Caco-2 (cell line): ENCODE data around the gene PLEKHG4. TPM values are rescaled to one million over a fixed set of nuclear protein-coding genes. Genes with fewer than 3 reads are reported as not detected.
A peak's percentile ranks its signal among the peaks of the same experiment; 100 is the strongest.

ENCODE experiments used
- BruUV-seq: library from RNA; stranded (reverse); fragments of 400-500 nt; replicated peaks from 2 replicates; lab custom pipeline; 2021; lab: Mats Ljungman, UMichigan
- CTCF ChIA-PET: fragments of 300-600 bp; sonication (Branson Sonifier 250); formaldehyde crosslinking; loops from one replicate; lab custom pipeline; 2022; ENCODE audit warnings: antibody characterized with exemption; lab: Charles Lee
- POLR2A ChIA-PET: fragments of 300-600 bp; sonication (Branson Sonifier 250); formaldehyde crosslinking; loops from one replicate; lab custom pipeline; 2022; ENCODE audit warnings: antibody characterized with exemption; lab: Charles Lee
- DNase-seq, 2 experiments: peaks; one replicate each; pipeline versions ENCODE4 v3.0.0 to v3.0.0-alpha.2; 2020 to 2022
- H3K27me3 ChIP-seq: replicated peaks from 2 replicates; pipeline ENCODE4 v1.6.0; 2011; ENCODE audit warnings: low read length; ENCODE audit not compliant: control insufficient read depth, insufficient read depth
- H3K36me3 ChIP-seq: 2 replicates; pipeline ENCODE4 v1.5.1; 2011; ENCODE audit warnings: low read length; ENCODE audit not compliant: control insufficient read depth, insufficient read depth
- H3K4me1 ChIP-seq: fragments of 250-450 bp; sonication (Bioruptor Pico); 2 replicates; pipeline ENCODE4 v1.5.1; 2020; ENCODE audit warnings: mild to moderate bottlenecking
- H3K4me3 ChIP-seq: 2 replicates; pipeline ENCODE4 v1.5.1; 2011; ENCODE audit warnings: low read depth, mild to moderate bottlenecking, control low read depth, low read length
- H3K9me3 ChIP-seq: fragments of 250-450 bp; sonication (Bioruptor Pico); 2 replicates; pipeline ENCODE4 v1.5.1; 2020; ENCODE audit warnings: mild to moderate bottlenecking, moderate library complexity
- H3K27ac Mint-ChIP-seq: one replicate; pipeline ENCODE4 v1.8.0; 2022; ENCODE audit warnings: mixed read lengths; ENCODE audit not compliant: unreplicated experiment
- H3K27me3 Mint-ChIP-seq: one replicate; pipeline ENCODE4 v1.8.0; 2022; ENCODE audit warnings: mixed read lengths; ENCODE audit not compliant: insufficient read depth, unreplicated experiment
- H3K36me3 Mint-ChIP-seq: one replicate; pipeline ENCODE4 v1.8.0; 2022; ENCODE audit warnings: mild to moderate bottlenecking, mixed read lengths; ENCODE audit not compliant: insufficient read depth, unreplicated experiment
- H3K4me1 Mint-ChIP-seq: one replicate; pipeline ENCODE4 v1.8.0; 2022; ENCODE audit warnings: low read depth, mixed read lengths; ENCODE audit not compliant: unreplicated experiment
- H3K4me3 Mint-ChIP-seq: one replicate; pipeline ENCODE4 v1.8.0; 2022; ENCODE audit warnings: mild to moderate bottlenecking, moderate library complexity, mixed read lengths; ENCODE audit not compliant: unreplicated experiment
- H3K9me3 Mint-ChIP-seq: one replicate; pipeline ENCODE4 v1.8.0; 2022; ENCODE audit warnings: mixed read lengths; ENCODE audit not compliant: unreplicated experiment
- intact Hi-C: fragments of 100-400 bp; cut with micrococcal nuclease; formaldehyde crosslinking; loops from one replicate; pipeline ENCODE4 v1.10.0; 2022; ENCODE audit not compliant: unreplicated experiment
- total RNA-seq: library from RNA; stranded (reverse); gene quantifications from 2 replicates; pipeline ENCODE4 v1.2.3, GENCODE V29; 2022
- TF ChIP-seq, protein P1 (sequence below), 2 experiments: fragments of 200-600 bp in 1 of 2; IDR thresholded peaks; 1 replicate in 1 of 2; 2 replicates in 1 of 2; pipeline versions ENCODE4 v1.5.1 to v1.8.0; 2011 to 2022; ENCODE audit warnings: antibody characterized with exemption in 1 of 2, control low read depth in 1 of 2, inconsistent platforms in 1 of 2, low read depth in 1 of 2, low read length in 1 of 2, mild to moderate bottlenecking in 1 of 2, moderate library complexity in 1 of 2; ENCODE audit not compliant: insufficient read depth in 1 of 2, severe bottlenecking in 1 of 2, unreplicated experiment in 1 of 2

The PLEKHG4 gene
- total RNA-seq, 1 experiment from 2014 or later = 91.0 TPM

DNA sequence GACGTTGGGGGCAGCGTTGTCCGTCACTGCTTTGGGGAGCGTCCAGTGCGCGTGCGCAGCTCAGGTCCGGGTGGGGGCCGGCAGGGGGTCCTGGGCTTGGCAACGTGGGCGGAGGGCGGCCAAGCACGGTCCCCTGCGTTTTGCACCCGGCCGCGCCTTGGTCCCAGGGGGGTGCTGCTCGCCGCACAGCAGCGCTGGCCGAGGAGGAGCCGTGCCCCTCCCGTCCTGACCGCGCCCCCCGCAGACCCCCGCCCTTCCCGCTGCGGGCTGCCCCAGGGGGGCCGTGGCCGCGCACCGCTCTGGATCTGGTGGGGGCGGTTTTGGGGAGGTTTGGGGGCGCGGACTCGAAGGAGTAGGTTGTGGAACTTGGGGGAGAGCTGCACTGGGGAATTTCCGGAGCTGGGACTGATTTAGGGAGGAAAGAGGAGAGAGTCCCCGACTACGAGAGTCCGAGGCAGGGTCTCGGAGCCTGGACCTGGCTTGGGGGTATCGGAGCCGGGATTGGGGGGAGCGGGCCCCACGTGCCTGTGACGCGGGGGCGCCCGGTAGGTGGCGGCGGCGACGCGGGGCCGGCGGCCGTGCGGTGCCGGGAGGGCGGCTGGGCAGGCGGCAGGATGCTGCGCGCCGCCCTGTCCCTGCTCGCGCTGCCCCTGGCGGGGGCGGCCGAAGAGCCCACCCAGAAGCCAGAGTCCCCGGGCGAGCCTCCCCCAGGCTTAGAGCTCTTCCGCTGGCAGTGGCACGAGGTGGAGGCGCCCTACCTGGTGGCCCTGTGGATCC, 30.7 kb upstream of the PLEKHG4 start, which contains the start of gene SLC9A5:
Gene SLC9A5 (plus strand): TSS at position 579 of the 777 bp plus-strand sequence. CDS start 36 bp downstream, at position 615.
- intact Hi-C loops = no loop called here
- peaks cover 24% of the 10 kb centered on the region for H3K4me1 ChIP-seq

DNA sequence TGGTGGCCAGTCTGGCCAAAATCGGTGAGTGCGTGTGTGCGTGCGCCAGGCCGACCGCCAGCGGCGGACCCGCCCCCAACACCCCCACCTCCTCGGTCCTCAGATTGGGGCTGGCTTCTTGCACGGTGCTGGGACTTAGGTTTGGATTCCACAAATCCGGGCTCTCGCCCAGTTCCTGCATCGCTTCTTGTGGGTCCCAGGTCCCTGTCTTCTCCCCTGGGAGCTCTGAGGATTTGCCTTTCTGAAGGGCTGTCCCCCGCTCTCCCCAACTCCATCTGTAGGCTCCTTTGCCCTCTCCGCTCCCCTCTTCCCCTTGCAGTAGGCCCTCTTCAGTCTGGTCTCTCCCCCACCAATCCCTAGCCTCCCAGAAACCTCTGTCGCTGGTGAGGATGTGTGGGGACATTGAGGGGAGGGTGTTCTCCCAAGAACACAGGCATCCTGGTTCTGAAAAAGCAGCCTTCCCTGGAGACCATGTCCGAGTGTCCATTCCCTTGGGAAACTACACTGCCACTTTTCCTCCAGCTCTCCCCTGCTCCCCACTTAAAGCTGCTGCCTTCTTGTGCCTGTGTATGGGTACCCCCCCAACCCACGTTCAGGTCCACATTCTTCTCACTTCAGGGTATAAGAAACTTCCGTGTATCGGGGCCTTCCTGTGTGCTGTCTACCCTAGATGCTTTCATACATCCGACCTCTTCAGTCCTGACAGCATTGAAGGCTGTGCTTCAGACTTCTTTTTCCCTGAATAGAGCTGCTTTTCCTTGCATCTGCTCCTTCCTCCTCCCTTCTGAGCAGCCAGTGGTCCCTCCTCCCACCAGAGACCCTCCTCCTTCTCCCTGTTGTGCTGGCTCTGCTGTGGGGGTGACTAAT, 29.9 kb upstream of the PLEKHG4 start:
- ChIA-PET CTCF (interaction anchor here (2.5 kb wide), 1 partner anchor 11 kb away, joined by 9 read pairs; no protein-coding TSS in a partner anchor), POLR2A (interaction anchor here (0.5 to 0.6 kb wide), 2 partner anchors 69 to 115 kb away, joined by 3 to 8 read pairs; no protein-coding TSS in a partner anchor)
- TF ChIP-seq, protein P1, sequence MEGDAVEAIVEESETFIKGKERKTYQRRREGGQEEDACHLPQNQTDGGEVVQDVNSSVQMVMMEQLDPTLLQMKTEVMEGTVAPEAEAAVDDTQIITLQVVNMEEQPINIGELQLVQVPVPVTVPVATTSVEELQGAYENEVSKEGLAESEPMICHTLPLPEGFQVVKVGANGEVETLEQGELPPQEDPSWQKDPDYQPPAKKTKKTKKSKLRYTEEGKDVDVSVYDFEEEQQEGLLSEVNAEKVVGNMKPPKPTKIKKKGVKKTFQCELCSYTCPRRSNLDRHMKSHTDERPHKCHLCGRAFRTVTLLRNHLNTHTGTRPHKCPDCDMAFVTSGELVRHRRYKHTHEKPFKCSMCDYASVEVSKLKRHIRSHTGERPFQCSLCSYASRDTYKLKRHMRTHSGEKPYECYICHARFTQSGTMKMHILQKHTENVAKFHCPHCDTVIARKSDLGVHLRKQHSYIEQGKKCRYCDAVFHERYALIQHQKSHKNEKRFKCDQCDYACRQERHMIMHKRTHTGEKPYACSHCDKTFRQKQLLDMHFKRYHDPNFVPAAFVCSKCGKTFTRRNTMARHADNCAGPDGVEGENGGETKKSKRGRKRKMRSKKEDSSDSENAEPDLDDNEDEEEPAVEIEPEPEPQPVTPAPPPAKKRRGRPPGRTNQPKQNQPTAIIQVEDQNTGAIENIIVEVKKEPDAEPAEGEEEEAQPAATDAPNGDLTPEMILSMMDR (IDR thresholded peaks at IDR 0.05; ENCODE audit: insufficient read depth in 1 of 2, low read depth in 1 of 2, low read length in 1 of 2, severe bottlenecking in 1 of 2, unreplicated experiment in 1 of 2) = no peak
- Histone ChIP-seq H3K27me3 (peaks cover 6% of the 10 kb centered on the region), H3K4me3 (peak overlapping the region; percentile 72), H3K9me3 (no peaks in the 10 kb centered on the region), H3K4me1 (peaks cover 16% of the 10 kb centered on the region), H3K36me3 (no peaks in the 10 kb centered on the region)
- Mint-ChIP-seq H3K4me3 (peak overlapping the region; percentile 95), H3K27ac (no peak overlapping the region), H3K9me3 (no peaks in the 10 kb centered on the region), H3K36me3 (peaks cover 34% of the 10 kb centered on the region), H3K4me1 (peaks cover 29% of the 10 kb centered on the region), H3K27me3 (peaks cover 18% of the 10 kb centered on the region)
- no TSS peak for BruUV-seq
- intact Hi-C loops = no loop called here
- DNase-seq = peak in 1 of 2 experiments; percentile 39

More for the DNA sequence above, 30.7 kb upstream of the PLEKHG4 start, which contains the start of gene SLC9A5:
- H3K4me3 Mint-ChIP-seq = peak within 1 kb of the TSS; percentile 95
- DNase-seq = peak in 1 of 2 experiments; percentile 55
- Histone ChIP-seq H3K9me3 (no peaks in the 10 kb centered on the region), H3K27me3 (peaks cover 6% of the 10 kb centered on the region), H3K36me3 (no peaks in the 10 kb centered on the region), H3K4me3 (peak within 1 kb of the TSS; percentile 72)
- H3K36me3 Mint-ChIP-seq = peaks cover 36% of the 10 kb centered on the region
- POLR2A ChIA-PET = interaction anchor here (0.5 to 0.6 kb wide), 2 partner anchors 70 to 116 kb away, joined by 3 to 8 read pairs; no protein-coding TSS in a partner anchor
- CTCF ChIA-PET = interaction anchor here (0.6 to 4.2 kb wide), 6 partner anchors 12 to 295 kb away, joined by 4 to 31 read pairs (median 8); partner anchors contain the start of genes ELMO3 and TMEM208
- peaks cover 36% of the 10 kb centered on the region for H3K4me1 Mint-ChIP-seq
- H3K9me3 Mint-ChIP-seq = no peaks in the 10 kb centered on the region
- peaks cover 18% of the 10 kb centered on the region for H3K27me3 Mint-ChIP-seq
- peak within 1 kb of the TSS; percentile 87 for H3K27ac Mint-ChIP-seq
- BruUV-seq = no TSS peak
- TF ChIP-seq, protein P1 (IDR thresholded peaks at IDR 0.05; ENCODE audit: insufficient read depth in 1 of 2, low read depth in 1 of 2, low read length in 1 of 2, severe bottlenecking in 1 of 2, unreplicated experiment in 1 of 2) = peak; percentile 14 to 42

DNA sequence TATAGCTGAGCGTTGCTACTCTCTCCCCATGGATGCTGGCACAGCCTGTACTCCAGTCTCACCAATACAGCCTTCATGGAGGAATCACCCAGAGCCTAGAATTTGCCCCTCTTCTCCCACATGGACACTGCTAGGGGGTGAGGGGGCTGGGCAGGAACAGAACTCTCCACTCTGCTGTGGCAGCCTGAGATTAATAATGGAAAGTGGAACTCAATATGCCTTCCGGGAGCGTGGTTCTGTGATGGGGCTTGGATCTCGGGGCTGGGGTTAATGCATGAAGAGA, 29.3 kb upstream of the PLEKHG4 start:
- Histone ChIP-seq H3K36me3 (no peaks in the 10 kb centered on the region), H3K4me1 (peaks cover 10% of the 10 kb centered on the region), H3K27me3 (peaks cover 6% of the 10 kb centered on the region), H3K9me3 (no peaks in the 10 kb centered on the region), H3K4me3 (no peak overlapping the region)
- no peaks in the 10 kb centered on the region for H3K9me3 Mint-ChIP-seq
- ChIA-PET POLR2A (no interaction called here), CTCF (interaction anchor here (0.6 to 2.5 kb wide), 2 partner anchors 11 to 88 kb away, joined by 5 to 9 read pairs; no protein-coding TSS in a partner anchor)
- H3K36me3 Mint-ChIP-seq = peaks cover 28% of the 10 kb centered on the region
- no peak overlapping the region for H3K27ac Mint-ChIP-seq
- H3K4me3 Mint-ChIP-seq = peak overlapping the region; percentile 95
- H3K4me1 Mint-ChIP-seq = peaks cover 23% of the 10 kb centered on the region
- TF ChIP-seq, protein P1 (IDR thresholded peaks at IDR 0.05; ENCODE audit: insufficient read depth in 1 of 2, low read depth in 1 of 2, low read length in 1 of 2, severe bottlenecking in 1 of 2, unreplicated experiment in 1 of 2) = no peak
- H3K27me3 Mint-ChIP-seq = peaks cover 18% of the 10 kb centered on the region
- no peak for DNase-seq
- intact Hi-C loops = no loop called here
- no TSS peak for BruUV-seq
